OCI-LY3 (cell line): ENCODE data around the gene LRRC8E.
A peak's percentile ranks its signal among the peaks of the same experiment; 100 is the strongest.

Experiments used
- H2AFZ ChIP-seq: fragments of 200-600, 300-600 bp; shearing (Covaris generic); 2 replicates; pipeline ENCODE4 v1.6.0; 2014; ENCODE audit warnings: antibody characterized with exemption, low read depth, low read length
- H3K27ac ChIP-seq: fragments of 200-600, 300-600 bp; sonication (generic); 2 replicates; pipeline ENCODE4 v1.5.1; 2014; ENCODE audit warnings: mild to moderate bottlenecking, low read length, moderate library complexity, mixed read lengths
- H3K27me3 ChIP-seq: fragments of 200-600, 300-600 bp; sonication (generic); 2 replicates; pipeline ENCODE4 v1.6.1; 2014; ENCODE audit warnings: low read depth, low read length, mixed read lengths
- H3K36me3 ChIP-seq: fragments of 200-600, 300-600 bp; sonication (generic); replicated peaks from 2 replicates; pipeline ENCODE3; 2014; ENCODE audit warnings: low read depth, low read length, mixed read lengths
- H3K4me1 ChIP-seq: fragments of 300-600, 200-600 bp; sonication (generic); 2 replicates; pipeline ENCODE4 v1.6.1; 2014; ENCODE audit warnings: low read length, mixed read lengths
- H3K4me2 ChIP-seq: fragments of 200-600, 300-600 bp; sonication (generic); 2 replicates; pipeline ENCODE4 v1.6.1; 2014; ENCODE audit warnings: low read length, mixed read lengths
- H3K4me3 ChIP-seq: fragments of 300-600, 200-600 bp; sonication (generic); 2 replicates; pipeline ENCODE4 v1.5.1; 2014; ENCODE audit warnings: antibody characterized with exemption, mild to moderate bottlenecking, low read length, moderate library complexity
- H3K79me2 ChIP-seq: fragments of 300-600, 200-600 bp; shearing (Covaris generic); 2 replicates; pipeline ENCODE4 v1.6.1; 2014; ENCODE audit warnings: mild to moderate bottlenecking, low read length, mixed read lengths
- H3K9ac ChIP-seq: fragments of 300-600, 200-600 bp; shearing (Covaris generic); 2 replicates; pipeline ENCODE4 v1.6.0; 2014; ENCODE audit warnings: mild to moderate bottlenecking, low read length, moderate library complexity
- H3K9me3 ChIP-seq: fragments of 200-600, 300-600 bp; shearing (Covaris generic); 2 replicates; pipeline ENCODE4 v1.6.1; 2014; ENCODE audit warnings: low read length, mixed read lengths; ENCODE audit not compliant: insufficient read depth
- H4K20me1 ChIP-seq: fragments of 200-600, 300-600 bp; sonication (generic); 2 replicates; pipeline ENCODE4 v1.6.1; 2016; ENCODE audit warnings: low read length, mixed read lengths; ENCODE audit not compliant: insufficient read depth
- EZH2phosphoT487 ChIP-seq: fragments of 200-600 bp; shearing (Covaris generic); IDR thresholded peaks from 2 replicates; pipeline ENCODE4 v1.6.1; 2018; ENCODE audit warnings: antibody characterized with exemption, mixed run types, low read depth
- TF ChIP-seq, protein P1 (sequence below): fragments of 200-600, 300-600 bp; sonication (generic); IDR thresholded peaks from 2 replicates; pipeline ENCODE4 v1.5.1; 2014; ENCODE audit warnings: antibody characterized with exemption, low read length, low read depth

The LRRC8E gene

DNA sequence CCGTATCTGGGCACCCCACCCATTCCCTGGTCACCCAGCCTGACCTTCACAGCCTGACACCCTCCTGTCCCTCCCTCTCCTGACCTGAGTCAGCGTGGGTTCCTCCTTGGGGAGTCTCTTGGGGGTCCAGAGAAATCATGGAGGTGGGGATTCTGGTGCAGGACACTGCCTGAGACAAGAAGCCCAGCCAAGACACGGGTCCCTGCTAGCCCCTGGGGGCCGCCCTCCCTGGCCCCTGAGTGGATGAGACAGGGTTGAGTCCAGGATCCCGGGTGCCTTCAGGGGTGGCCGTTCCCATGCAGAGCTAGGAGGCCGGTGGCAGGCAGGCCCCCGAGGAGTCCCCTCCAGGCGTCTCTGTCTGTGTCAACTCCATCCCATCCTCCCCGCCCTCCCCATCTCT, 17.0 kb downstream of the LRRC8E start:
- Histone ChIP-seq H2AFZ (no peak overlapping the region), H3K4me3 (peak overlapping the region; percentile 95; the same call in 1 of the 2 replicates), H3K27me3 (no peaks in the 10 kb centered on the region), H3K27ac (no peak overlapping the region), H3K79me2 (peaks cover 54% of the 10 kb centered on the region), H3K9me3 (no peaks in the 10 kb centered on the region), H4K20me1 (peaks cover 35% of the 10 kb centered on the region), H3K36me3 (peaks cover 6% of the 10 kb centered on the region), H3K4me1 (peaks cover 16% of the 10 kb centered on the region), H3K9ac (peak overlapping the region; percentile 87; the same call in 1 of the 2 replicates), H3K4me2 (peak overlapping the region; percentile 98)
- TF ChIP-seq, protein P1, sequence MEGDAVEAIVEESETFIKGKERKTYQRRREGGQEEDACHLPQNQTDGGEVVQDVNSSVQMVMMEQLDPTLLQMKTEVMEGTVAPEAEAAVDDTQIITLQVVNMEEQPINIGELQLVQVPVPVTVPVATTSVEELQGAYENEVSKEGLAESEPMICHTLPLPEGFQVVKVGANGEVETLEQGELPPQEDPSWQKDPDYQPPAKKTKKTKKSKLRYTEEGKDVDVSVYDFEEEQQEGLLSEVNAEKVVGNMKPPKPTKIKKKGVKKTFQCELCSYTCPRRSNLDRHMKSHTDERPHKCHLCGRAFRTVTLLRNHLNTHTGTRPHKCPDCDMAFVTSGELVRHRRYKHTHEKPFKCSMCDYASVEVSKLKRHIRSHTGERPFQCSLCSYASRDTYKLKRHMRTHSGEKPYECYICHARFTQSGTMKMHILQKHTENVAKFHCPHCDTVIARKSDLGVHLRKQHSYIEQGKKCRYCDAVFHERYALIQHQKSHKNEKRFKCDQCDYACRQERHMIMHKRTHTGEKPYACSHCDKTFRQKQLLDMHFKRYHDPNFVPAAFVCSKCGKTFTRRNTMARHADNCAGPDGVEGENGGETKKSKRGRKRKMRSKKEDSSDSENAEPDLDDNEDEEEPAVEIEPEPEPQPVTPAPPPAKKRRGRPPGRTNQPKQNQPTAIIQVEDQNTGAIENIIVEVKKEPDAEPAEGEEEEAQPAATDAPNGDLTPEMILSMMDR = no peak
- no peak for TF ChIP-seq EZH2phosphoT487

DNA sequence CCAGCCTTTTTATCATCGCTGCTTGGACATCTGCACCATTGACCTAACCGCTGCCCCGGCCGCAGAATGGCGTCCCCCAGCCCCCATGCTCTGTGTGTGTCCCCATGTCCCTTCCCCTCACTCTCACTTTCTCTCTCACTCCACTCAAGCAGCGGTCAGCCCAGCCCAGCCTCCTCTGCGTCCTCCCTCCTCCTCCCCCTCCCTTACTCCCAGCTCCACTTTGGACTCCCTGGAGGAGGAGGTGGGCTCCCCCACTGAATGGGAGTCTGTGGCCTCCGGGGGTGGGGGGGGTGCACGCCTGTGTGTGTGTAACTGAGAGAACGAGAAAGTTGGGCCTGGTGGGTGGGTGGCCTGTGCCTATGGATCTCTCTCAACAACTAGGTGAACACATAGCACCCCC, 17.5 kb downstream of the LRRC8E start:
- Histone ChIP-seq H3K4me1 (peaks cover 16% of the 10 kb centered on the region), H3K27me3 (no peaks in the 10 kb centered on the region), H4K20me1 (peaks cover 35% of the 10 kb centered on the region), H3K9me3 (no peaks in the 10 kb centered on the region), H3K27ac (no peak overlapping the region), H2AFZ (no peak overlapping the region), H3K4me2 (no peak overlapping the region), H3K4me3 (no peak overlapping the region), H3K9ac (no peak overlapping the region), H3K36me3 (peaks cover 11% of the 10 kb centered on the region), H3K79me2 (peaks cover 54% of the 10 kb centered on the region)
- no peak for TF ChIP-seq EZH2phosphoT487
- TF ChIP-seq, protein P1 = no peak

DNA sequence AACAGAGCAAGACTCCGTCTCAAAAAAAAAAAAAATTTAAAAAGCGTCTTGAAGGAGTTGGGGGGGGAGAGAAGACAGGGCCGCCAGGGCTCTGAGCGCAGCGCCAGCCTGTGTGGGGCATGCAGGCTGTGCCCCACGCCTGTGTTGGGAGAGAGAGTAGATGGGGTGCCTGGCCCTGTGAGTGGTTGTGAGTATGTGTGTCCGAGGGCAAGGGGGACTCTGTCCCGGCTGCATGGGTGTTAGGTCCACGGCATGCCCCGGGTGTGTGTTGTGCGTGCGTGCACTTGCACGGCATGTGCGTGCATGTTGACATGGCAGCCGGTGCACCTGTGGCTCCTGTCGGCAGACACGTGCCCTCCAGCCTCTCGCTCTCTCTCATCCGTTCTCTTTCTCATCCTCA, 18.8 kb downstream of the LRRC8E start:
- Histone ChIP-seq H4K20me1 (peaks cover 35% of the 10 kb centered on the region), H3K9me3 (no peaks in the 10 kb centered on the region), H3K79me2 (peaks cover 54% of the 10 kb centered on the region), H3K9ac (no peak overlapping the region), H3K4me1 (peaks cover 16% of the 10 kb centered on the region), H3K4me2 (no peak overlapping the region), H3K36me3 (peaks cover 21% of the 10 kb centered on the region), H2AFZ (no peak overlapping the region), H3K27ac (no peak overlapping the region), H3K27me3 (no peaks in the 10 kb centered on the region), H3K4me3 (no peak overlapping the region)
- no peak for TF ChIP-seq EZH2phosphoT487
- TF ChIP-seq, protein P1 = no peak

DNA sequence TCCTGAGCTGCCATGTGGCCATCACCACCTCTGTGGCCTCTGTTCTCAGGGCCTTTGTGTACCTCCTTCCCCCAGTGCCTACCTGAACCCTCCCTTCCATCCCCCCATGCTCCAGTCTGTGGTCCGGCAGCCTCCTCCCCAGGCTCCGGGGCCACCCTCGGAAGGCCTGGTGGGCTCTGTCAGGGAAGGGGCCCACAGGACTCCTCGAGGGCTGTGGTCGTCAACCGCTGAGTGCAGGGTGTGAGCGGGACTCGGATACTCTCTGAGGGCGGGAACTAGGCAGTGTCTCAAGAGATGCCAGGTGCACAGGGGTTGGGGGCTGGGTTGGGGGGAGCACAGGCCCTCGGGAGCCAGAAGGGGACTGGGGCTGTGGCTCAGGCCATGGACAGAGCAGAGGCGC, 19.2 kb downstream of the LRRC8E start:
- Histone ChIP-seq H3K79me2 (peaks cover 52% of the 10 kb centered on the region), H3K36me3 (peaks cover 21% of the 10 kb centered on the region), H3K27ac (no peak overlapping the region), H3K4me2 (no peak overlapping the region), H4K20me1 (peaks cover 35% of the 10 kb centered on the region), H3K9ac (no peak overlapping the region), H2AFZ (no peak overlapping the region), H3K4me3 (no peak overlapping the region), H3K9me3 (no peaks in the 10 kb centered on the region), H3K4me1 (peaks cover 14% of the 10 kb centered on the region), H3K27me3 (no peaks in the 10 kb centered on the region)
- no peak for TF ChIP-seq EZH2phosphoT487
- TF ChIP-seq, protein P1 = no peak
